HFF-Myc (cell line): ENCODE measurements around the gene TMC7.

Experiments used
- DNase-seq: peaks from one replicate; pipeline ENCODE4 v3.0.0-alpha.2; 2011; ENCODE audit warnings: low read depth; ENCODE audit errors: extremely low read depth
- H3K4me3 ChIP-seq: replicated peaks from 2 replicates; pipeline ENCODE4 v1.5.1; 2011; ENCODE audit warnings: low read depth, mild to moderate bottlenecking, control low read depth, low read length
- TF ChIP-seq, protein P1 (sequence below): IDR thresholded peaks from 2 replicates; pipeline ENCODE4 v1.5.1; 2012; ENCODE audit warnings: mild to moderate bottlenecking, low read depth, low read length, control low read depth; ENCODE audit errors: missing control alignments

Gene TMC7

DNA sequence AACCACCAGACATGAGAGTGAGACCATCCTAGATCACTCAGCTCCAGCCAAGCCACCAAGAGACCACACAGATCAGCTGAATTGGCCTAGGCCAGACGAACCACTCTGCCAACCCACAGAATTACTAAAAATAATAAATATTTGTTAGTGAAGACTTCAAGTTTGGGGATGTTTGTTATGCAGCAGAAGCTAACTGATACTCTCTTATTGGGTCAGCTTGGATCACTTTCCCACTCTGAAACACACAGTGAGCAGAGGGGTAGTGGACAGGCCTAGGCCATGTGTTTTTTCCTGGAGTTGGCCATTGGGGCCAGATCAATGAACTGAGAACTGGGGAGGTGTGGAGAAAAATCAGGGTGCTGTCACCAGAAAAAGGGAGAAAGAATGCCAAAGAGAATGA lies 114.4 kb downstream of the TMC7 start:
- no peak for DNase-seq
- H3K4me3 ChIP-seq: no peak overlapping the region
- TF ChIP-seq, protein P1, sequence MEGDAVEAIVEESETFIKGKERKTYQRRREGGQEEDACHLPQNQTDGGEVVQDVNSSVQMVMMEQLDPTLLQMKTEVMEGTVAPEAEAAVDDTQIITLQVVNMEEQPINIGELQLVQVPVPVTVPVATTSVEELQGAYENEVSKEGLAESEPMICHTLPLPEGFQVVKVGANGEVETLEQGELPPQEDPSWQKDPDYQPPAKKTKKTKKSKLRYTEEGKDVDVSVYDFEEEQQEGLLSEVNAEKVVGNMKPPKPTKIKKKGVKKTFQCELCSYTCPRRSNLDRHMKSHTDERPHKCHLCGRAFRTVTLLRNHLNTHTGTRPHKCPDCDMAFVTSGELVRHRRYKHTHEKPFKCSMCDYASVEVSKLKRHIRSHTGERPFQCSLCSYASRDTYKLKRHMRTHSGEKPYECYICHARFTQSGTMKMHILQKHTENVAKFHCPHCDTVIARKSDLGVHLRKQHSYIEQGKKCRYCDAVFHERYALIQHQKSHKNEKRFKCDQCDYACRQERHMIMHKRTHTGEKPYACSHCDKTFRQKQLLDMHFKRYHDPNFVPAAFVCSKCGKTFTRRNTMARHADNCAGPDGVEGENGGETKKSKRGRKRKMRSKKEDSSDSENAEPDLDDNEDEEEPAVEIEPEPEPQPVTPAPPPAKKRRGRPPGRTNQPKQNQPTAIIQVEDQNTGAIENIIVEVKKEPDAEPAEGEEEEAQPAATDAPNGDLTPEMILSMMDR: no peak

DNA sequence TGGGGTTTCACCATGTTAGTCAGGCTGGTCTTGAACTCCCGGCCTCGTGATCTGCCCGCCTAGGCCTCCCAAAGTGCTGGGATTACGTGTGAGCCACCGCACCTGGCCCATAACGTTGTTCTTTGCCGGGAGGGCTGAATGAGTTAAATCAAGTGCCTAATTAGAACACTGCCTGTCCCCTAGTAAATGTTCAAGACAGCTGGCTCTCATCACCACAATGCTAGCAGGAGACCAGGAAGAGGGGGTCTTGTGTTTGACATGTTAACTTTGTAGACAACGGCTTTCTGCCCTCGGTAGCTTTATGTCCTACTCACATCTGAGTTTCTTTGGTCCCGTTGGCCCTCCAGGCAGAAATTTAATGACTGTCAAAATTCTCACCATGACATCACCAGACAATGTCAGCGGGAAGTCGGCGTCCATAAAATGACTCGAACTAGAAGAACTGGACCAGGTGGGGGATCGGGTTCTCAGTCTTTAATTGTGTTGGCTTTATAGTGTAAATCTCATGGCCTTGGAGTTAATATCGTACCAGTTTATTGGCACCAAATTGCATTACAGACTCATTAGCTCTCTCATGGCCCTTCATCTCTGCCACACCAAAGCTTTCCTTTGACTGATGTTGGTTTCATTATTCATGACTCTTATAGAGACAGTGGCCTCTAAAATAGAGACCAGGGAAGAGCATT lies 118.6 kb downstream of the TMC7 start:
- no peak for DNase-seq
- TF ChIP-seq, protein P1: no peak
- H3K4me3 ChIP-seq: no peak overlapping the region

DNA sequence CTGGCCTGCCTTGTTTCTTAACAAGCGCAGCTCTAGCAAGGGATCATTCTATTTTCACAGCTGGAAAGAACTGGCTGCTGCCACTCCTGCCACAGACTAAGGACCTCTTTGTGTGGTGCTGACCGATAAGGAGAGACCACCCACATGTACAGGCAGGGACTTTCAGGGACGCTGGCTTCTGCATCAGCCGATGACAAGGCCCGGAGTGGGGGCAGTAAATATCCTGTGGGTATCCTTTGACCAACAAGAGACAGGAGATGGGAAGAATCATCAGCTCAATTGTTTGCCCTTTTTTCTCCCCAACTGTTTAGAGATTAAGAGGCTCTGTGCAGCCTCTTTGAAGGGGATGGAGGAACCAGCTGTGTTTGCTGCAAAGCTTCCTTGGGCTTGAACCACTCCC lies 120.9 kb downstream of the TMC7 start:
- TF ChIP-seq, protein P1: no peak
- DNase-seq: no peak
- no peak overlapping the region for H3K4me3 ChIP-seq

DNA sequence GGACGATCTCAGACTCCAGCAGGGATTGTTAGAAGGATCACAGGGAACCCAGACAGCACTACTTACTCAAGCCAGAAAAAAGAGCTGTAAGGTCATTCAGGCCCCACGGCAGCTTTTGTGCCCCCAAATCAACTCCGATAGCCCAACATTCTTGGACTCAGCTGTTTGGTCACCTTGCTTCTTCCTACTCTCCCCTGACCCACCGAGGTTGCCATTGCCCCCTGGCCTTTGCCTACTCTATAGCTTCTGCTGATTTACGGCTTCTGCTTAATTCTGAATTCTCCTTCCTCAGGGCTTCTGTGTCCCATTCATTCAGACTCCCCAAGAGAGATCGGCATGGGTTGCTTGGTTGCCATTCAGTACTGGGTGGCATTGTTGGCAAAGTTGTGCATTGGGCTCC lies 121.4 kb downstream of the TMC7 start:
- TF ChIP-seq, protein P1: no peak
- DNase-seq: no peak
- H3K4me3 ChIP-seq: no peak overlapping the region

DNA sequence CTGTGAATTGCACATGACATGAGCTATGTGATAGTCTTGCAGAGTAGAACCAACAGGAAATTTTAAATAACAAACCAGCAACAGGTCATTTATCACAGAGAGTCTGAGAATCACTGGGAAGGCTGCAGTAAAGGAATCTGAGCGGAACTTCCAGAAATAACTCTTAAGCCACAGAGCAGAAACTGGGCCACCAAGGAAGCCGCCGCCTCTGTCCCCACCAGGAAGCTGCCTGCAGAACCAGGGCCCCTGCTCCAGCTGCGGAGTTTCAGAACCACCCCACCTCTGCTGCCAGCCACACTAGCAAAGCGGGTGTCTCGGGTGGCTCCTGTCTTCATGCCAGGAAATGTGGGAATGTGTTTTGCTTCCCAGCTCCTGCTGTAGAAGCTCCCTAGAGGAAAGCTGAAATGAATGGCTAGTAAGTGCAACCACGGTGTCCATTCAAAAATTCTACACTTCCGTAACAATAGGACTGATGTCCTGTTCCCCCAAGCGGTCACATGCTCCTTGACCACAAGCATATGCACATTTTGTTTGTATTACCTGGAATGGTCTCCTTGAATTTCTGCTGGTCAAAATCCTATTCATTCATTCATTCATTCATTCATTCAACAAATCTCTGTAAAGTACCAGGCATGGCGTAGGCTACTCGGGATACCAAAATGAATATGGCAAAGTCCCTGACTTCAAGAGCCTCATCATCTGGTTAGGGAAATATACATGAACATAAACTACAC lies 122.3 kb downstream of the TMC7 start:
- no peak overlapping the region for H3K4me3 ChIP-seq
- DNase-seq: no peak

DNA sequence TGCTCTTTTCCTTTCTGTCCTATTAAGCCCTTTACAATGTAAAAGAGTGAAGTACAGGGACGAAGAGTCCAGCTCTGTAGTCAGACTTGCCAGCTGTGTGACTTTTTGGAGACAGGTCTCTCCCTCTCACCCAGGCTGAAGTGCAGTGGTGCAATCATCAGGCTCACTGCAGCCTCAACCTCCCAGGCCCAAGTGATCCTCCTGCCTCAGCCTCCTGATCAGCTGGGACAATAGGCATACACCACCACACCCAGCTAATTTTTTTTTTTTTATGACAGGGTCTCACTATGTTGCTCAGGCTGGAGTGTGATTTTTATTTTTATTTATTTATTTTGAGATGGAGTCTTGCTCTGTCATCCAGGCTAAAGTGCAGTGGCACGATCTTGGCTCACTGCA lies 122.9 kb downstream of the TMC7 start:
- no peak for DNase-seq
- TF ChIP-seq, protein P1: no peak
- H3K4me3 ChIP-seq: no peak overlapping the region

More for the DNA sequence above, 122.3 kb downstream of the TMC7 start:
- TF ChIP-seq, protein P1: no peak
